ENCODE measurements around the gene CPLX1.

CPLX1 gene

DNA sequence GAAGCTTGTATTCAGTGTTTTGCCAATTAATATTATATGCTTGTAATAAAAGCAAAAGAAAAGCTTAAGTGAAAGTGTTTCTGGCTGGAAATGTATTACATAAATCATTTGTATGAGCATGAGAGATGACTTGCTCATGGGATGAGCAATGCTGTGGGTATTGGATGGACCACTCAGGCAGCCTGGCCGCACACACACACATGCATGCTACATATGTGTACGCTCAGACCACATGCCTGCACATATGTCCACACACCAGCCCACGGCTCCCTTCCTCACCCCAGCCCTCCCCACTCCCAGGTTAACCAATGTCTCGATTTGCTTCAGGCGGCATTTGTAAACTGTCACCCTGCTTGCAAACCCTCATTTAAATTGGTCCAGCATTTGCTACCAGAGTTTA, 55.9 kb downstream of the CPLX1 start:
- H2BK5ac ChIP-seq (ENCODE audit: low read length), result no peak overlapping the region
- no peak overlapping the region for H4K91ac ChIP-seq (ENCODE audit: low read depth, low read length, poor library complexity)
- H2BK120ac ChIP-seq (ENCODE audit: low read depth, low read length), result no peak overlapping the region
- no peak overlapping the region for H2BK12ac ChIP-seq (ENCODE audit: low read length)
- H3K4ac ChIP-seq (ENCODE audit: low read length), result no peak overlapping the region
- H3K27ac ChIP-seq (replicated peaks; ENCODE audit: low read length), result no peak overlapping the region
- H3K9ac ChIP-seq (ENCODE audit: low read depth, low read length, poor library complexity), result no peak overlapping the region
- peaks cover 4 to 20% of the 10 kb centered on the region in 2 donors for H3K9me3 ChIP-seq (replicated peaks in 1 of 2; ENCODE audit: control insufficient read depth in 2 of 2, insufficient read depth in 1 of 2, low read depth in 1 of 2, low read length in 2 of 2)
- no peak overlapping the region for H2AK5ac ChIP-seq (ENCODE audit: low read depth, low read length)
- peaks cover 14% of the 10 kb centered on the region for H3K79me1 ChIP-seq (ENCODE audit: low read depth, low read length)
- peak overlapping the region; percentile 47 for H3K14ac ChIP-seq (ENCODE audit: low read length)
- H2AFZ ChIP-seq (ENCODE audit: low read length), result no peak overlapping the region
- peaks cover 45 to 96% of the 10 kb centered on the region in 2 donors for H3K36me3 ChIP-seq (replicated peaks in 1 of 2; ENCODE audit: control insufficient read depth in 2 of 2, insufficient read depth in 2 of 2, low read length in 2 of 2)
- WGBS, 2 donors (ENCODE audit: extremely low coverage in 2 of 2, insufficient read length in 2 of 2, insufficient replicate concordance in 1 of 2), result no CpG with 5 or more reads among the region's 5 CpGs
- H4K8ac ChIP-seq (ENCODE audit: low read depth, low read length), result no peak overlapping the region
- no peak overlapping the region for H2BK15ac ChIP-seq (ENCODE audit: low read length)
- peaks cover 0 to 2% of the 10 kb centered on the region in 2 donors for H3K4me1 ChIP-seq (ENCODE audit: control insufficient read depth in 2 of 2, insufficient read depth in 1 of 2, low read depth in 1 of 2, low read length in 2 of 2)
- DNase-seq (ENCODE audit: low spot score), result no peak
- H3K18ac ChIP-seq (ENCODE audit: low read length), result no peak overlapping the region
- no peak overlapping the region for H3K23ac ChIP-seq (ENCODE audit: low read depth, low read length, poor library complexity)
- H3K4me2 ChIP-seq (ENCODE audit: insufficient read depth, low read length, poor library complexity, severe bottlenecking), result no peak overlapping the region
- no peaks in the 10 kb centered on the region for H3K27me3 ChIP-seq (ENCODE audit: control insufficient read depth in 3 of 3, insufficient read depth in 3 of 3, low read depth in 1 of 3, low read length in 3 of 3)
- no peak overlapping the region for H3K4me3 ChIP-seq (ENCODE audit: low read length in 2 of 2)

DNA sequence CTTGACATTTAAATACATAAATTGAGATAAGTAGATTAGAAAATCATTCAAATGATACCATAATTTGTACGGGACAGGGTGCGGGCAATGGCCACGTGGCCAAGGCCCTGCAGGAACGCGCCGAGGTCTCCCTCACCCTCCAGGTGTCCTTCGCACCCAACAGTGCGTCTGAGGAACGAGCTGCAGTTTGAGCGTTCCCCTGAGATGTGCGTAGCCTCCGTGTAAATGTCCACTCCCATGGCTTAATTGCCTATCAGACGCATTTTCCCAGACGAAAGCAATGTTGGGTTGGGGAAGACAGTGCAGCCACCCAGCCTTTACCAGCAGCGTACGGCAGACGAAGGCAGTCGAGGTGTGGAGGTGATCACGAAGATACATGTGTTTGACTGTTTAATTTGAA, 56.4 kb downstream of the CPLX1 start:
- H2AFZ ChIP-seq (ENCODE audit: low read length), result no peak overlapping the region
- H2BK5ac ChIP-seq (ENCODE audit: low read length), result no peak overlapping the region
- peak overlapping the region; percentile 24 for H3K9ac ChIP-seq (ENCODE audit: low read depth, low read length, poor library complexity)
- H3K36me3 ChIP-seq (replicated peaks in 1 of 2; ENCODE audit: control insufficient read depth in 2 of 2, insufficient read depth in 2 of 2, low read length in 2 of 2), result peaks cover 49 to 96% of the 10 kb centered on the region in 2 donors
- no peak overlapping the region for H2BK15ac ChIP-seq (ENCODE audit: low read length)
- H3K18ac ChIP-seq (ENCODE audit: low read length), result no peak overlapping the region
- no peak for DNase-seq (ENCODE audit: low spot score)
- H3K23ac ChIP-seq (ENCODE audit: low read depth, low read length, poor library complexity), result peak overlapping the region; percentile 75
- no peak overlapping the region for H3K14ac ChIP-seq (ENCODE audit: low read length)
- H3K4me3 ChIP-seq (ENCODE audit: low read length in 2 of 2), result peak overlapping the region in 1 of 2 donors; percentile 5
- no peak overlapping the region for H4K91ac ChIP-seq (ENCODE audit: low read depth, low read length, poor library complexity)
- no peak overlapping the region for H2BK120ac ChIP-seq (ENCODE audit: low read depth, low read length)
- H3K9me3 ChIP-seq (replicated peaks in 1 of 2; ENCODE audit: control insufficient read depth in 2 of 2, insufficient read depth in 1 of 2, low read depth in 1 of 2, low read length in 2 of 2), result peaks cover 9 to 25% of the 10 kb centered on the region in 2 donors
- H3K27me3 ChIP-seq (ENCODE audit: control insufficient read depth in 3 of 3, insufficient read depth in 3 of 3, low read depth in 1 of 3, low read length in 3 of 3), result no peaks in the 10 kb centered on the region
- no peak overlapping the region for H3K4me2 ChIP-seq (ENCODE audit: insufficient read depth, low read length, poor library complexity, severe bottlenecking)
- no peak overlapping the region for H3K27ac ChIP-seq (replicated peaks; ENCODE audit: low read length)
- H2BK12ac ChIP-seq (ENCODE audit: low read length), result no peak overlapping the region
- no CpG with 5 or more reads among the region's 19 CpGs for WGBS, 2 donors (ENCODE audit: extremely low coverage in 2 of 2, insufficient read length in 2 of 2, insufficient replicate concordance in 1 of 2)
- H3K4me1 ChIP-seq (ENCODE audit: control insufficient read depth in 2 of 2, insufficient read depth in 1 of 2, low read depth in 1 of 2, low read length in 2 of 2), result peaks cover 0 to 2% of the 10 kb centered on the region in 2 donors
- no peak overlapping the region for H2AK5ac ChIP-seq (ENCODE audit: low read depth, low read length)
- H3K79me1 ChIP-seq (ENCODE audit: low read depth, low read length), result peaks cover 14% of the 10 kb centered on the region
- no peak overlapping the region for H4K8ac ChIP-seq (ENCODE audit: low read depth, low read length)
- H3K4ac ChIP-seq (ENCODE audit: low read length), result no peak overlapping the region

DNA sequence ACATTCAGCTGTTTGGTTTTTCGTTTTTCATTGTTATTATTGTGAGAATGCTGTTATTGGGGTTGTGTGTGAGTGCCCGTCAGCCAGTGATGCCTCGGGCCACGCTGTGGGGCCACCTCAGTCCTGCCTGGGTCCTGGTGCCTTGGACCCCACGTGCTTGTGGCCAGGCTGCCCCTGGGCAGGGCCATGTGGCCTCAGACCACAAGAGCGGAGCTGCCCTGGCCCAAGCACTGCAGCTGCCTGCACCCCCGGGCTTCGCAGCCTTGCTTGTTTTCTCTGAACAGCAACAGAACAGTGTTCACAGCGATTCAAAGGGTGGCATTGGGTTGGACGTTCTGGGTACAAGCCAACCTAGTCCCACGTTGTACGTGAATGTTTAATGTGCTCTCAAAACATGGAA, 56.9 kb downstream of the CPLX1 start:
- H3K36me3 ChIP-seq (replicated peaks in 1 of 2; ENCODE audit: control insufficient read depth in 2 of 2, insufficient read depth in 2 of 2, low read length in 2 of 2), result peaks cover 52 to 96% of the 10 kb centered on the region in 2 donors
- no CpG with 5 or more reads among the region's 12 CpGs for WGBS, 2 donors (ENCODE audit: extremely low coverage in 2 of 2, insufficient read length in 2 of 2, insufficient replicate concordance in 1 of 2)

DNA sequence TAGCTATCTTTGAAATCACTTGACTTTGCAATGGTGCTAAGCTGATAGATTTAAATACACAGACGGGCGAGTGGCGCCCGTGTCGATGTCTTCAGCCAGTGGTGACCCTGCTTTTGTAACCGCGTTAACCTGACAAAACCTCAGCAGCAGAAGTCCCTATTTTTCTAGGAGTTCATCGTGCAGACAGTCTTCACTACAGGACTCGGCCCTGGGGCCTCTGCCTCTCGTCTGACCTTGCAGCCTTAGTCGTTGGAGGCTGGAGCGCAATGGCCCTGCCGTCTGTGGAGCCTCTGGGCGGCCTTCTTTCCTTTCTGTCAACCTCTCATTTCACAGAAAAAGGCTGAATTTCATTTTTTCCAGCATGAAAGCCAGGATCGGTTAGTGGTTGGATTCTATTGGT, 57.9 kb downstream of the CPLX1 start:
- Histone ChIP-seq H3K14ac (ENCODE audit: low read length) (no peak overlapping the region), H3K36me3 (replicated peaks in 1 of 2; ENCODE audit: control insufficient read depth in 2 of 2, insufficient read depth in 2 of 2, low read length in 2 of 2) (peaks cover 60 to 97% of the 10 kb centered on the region in 2 donors), H2BK120ac (ENCODE audit: low read depth, low read length) (no peak overlapping the region), H3K79me1 (ENCODE audit: low read depth, low read length) (peaks cover 6% of the 10 kb centered on the region), H3K18ac (ENCODE audit: low read length) (no peak overlapping the region), H4K8ac (ENCODE audit: low read depth, low read length) (no peak overlapping the region), H3K23ac (ENCODE audit: low read depth, low read length, poor library complexity) (no peak overlapping the region), H3K4me3 (ENCODE audit: low read length in 2 of 2) (no peak overlapping the region), H3K9ac (ENCODE audit: low read depth, low read length, poor library complexity) (no peak overlapping the region), H4K91ac (ENCODE audit: low read depth, low read length, poor library complexity) (no peak overlapping the region), H2BK12ac (ENCODE audit: low read length) (no peak overlapping the region), H2BK15ac (ENCODE audit: low read length) (no peak overlapping the region), H3K4me1 (ENCODE audit: control insufficient read depth in 2 of 2, insufficient read depth in 1 of 2, low read depth in 1 of 2, low read length in 2 of 2) (peaks cover 0 to 2% of the 10 kb centered on the region in 2 donors), H3K27ac (replicated peaks; ENCODE audit: low read length) (no peak overlapping the region), H3K4ac (ENCODE audit: low read length) (no peak overlapping the region), H2AK5ac (ENCODE audit: low read depth, low read length) (no peak overlapping the region), H3K9me3 (replicated peaks in 1 of 2; ENCODE audit: control insufficient read depth in 2 of 2, insufficient read depth in 1 of 2, low read depth in 1 of 2, low read length in 2 of 2) (peaks cover 21 to 37% of the 10 kb centered on the region in 2 donors), H2BK5ac (ENCODE audit: low read length) (no peak overlapping the region), H2AFZ (ENCODE audit: low read length) (no peak overlapping the region), H3K27me3 (ENCODE audit: control insufficient read depth in 3 of 3, insufficient read depth in 3 of 3, low read depth in 1 of 3, low read length in 3 of 3) (no peaks in the 10 kb centered on the region), H3K4me2 (ENCODE audit: insufficient read depth, low read length, poor library complexity, severe bottlenecking) (no peak overlapping the region)
- DNase-seq (ENCODE audit: low spot score), result no peak
- no CpG with 5 or more reads among the region's 15 CpGs for WGBS, 2 donors (ENCODE audit: extremely low coverage in 2 of 2, insufficient read length in 2 of 2, insufficient replicate concordance in 1 of 2)

More for the DNA sequence above, 56.9 kb downstream of the CPLX1 start:
- Histone ChIP-seq H3K79me1 (ENCODE audit: low read depth, low read length) (peaks cover 14% of the 10 kb centered on the region), H3K27me3 (ENCODE audit: control insufficient read depth in 3 of 3, insufficient read depth in 3 of 3, low read depth in 1 of 3, low read length in 3 of 3) (no peaks in the 10 kb centered on the region), H2AFZ (ENCODE audit: low read length) (no peak overlapping the region), H3K4ac (ENCODE audit: low read length) (no peak overlapping the region), H3K4me1 (ENCODE audit: control insufficient read depth in 2 of 2, insufficient read depth in 1 of 2, low read depth in 1 of 2, low read length in 2 of 2) (peaks cover 0 to 2% of the 10 kb centered on the region in 2 donors), H2BK15ac (ENCODE audit: low read length) (no peak overlapping the region), H3K27ac (replicated peaks; ENCODE audit: low read length) (no peak overlapping the region), H2BK120ac (ENCODE audit: low read depth, low read length) (no peak overlapping the region), H4K8ac (ENCODE audit: low read depth, low read length) (peak overlapping the region; percentile 70), H3K18ac (ENCODE audit: low read length) (no peak overlapping the region), H3K14ac (ENCODE audit: low read length) (no peak overlapping the region), H3K23ac (ENCODE audit: low read depth, low read length, poor library complexity) (peak overlapping the region; percentile 6), H2BK12ac (ENCODE audit: low read length) (no peak overlapping the region), H2BK5ac (ENCODE audit: low read length) (no peak overlapping the region), H4K91ac (ENCODE audit: low read depth, low read length, poor library complexity) (no peak overlapping the region), H3K4me3 (ENCODE audit: low read length in 2 of 2) (peak overlapping the region in 1 of 2 donors; percentile 10), H3K4me2 (ENCODE audit: insufficient read depth, low read length, poor library complexity, severe bottlenecking) (no peak overlapping the region), H3K9ac (ENCODE audit: low read depth, low read length, poor library complexity) (no peak overlapping the region), H3K9me3 (replicated peaks in 1 of 2; ENCODE audit: control insufficient read depth in 2 of 2, insufficient read depth in 1 of 2, low read depth in 1 of 2, low read length in 2 of 2) (peaks cover 14 to 29% of the 10 kb centered on the region in 2 donors), H2AK5ac (ENCODE audit: low read depth, low read length) (no peak overlapping the region)
- DNase-seq (ENCODE audit: low spot score), result no peak

Data from neuronal stem cell (in vitro differentiated cells).